ENCODE measurements around the gene MRPL41. TPM values are rescaled to one million over a fixed set of nuclear protein-coding genes. Genes with fewer than 3 reads are reported as not detected.
"Not testable (repeated sequence)": the region's sequence is repeated elsewhere in the genome, so short reads cannot be mapped to it uniquely, and the experiment has no call there.

Gene MRPL41
- total RNA-seq: 10 to 100 TPM; 23.3 to 45.5 TPM

GRCh38 chr9:137551264-137552021 is at the start of gene MRPL41:
Gene MRPL41 (plus strand): TSS chr9:137551879. CDS start chr9:137552082, 203 bp downstream.
- H3K27ac Mint-ChIP-seq: peak within 1 kb of the TSS; percentile 72
- ATAC-seq (replicated peaks): peak; percentile 95
- peak within 1 kb of the TSS; percentile 85 for H3K4me3 Mint-ChIP-seq
- H3K27me3 Mint-ChIP-seq: no peaks in the 10 kb centered on the region
- H3K4me1 Mint-ChIP-seq: peaks cover 12% of the 10 kb centered on the region
- H3K36me3 Mint-ChIP-seq (ENCODE audit: low read depth): peaks cover 39% of the 10 kb centered on the region
- H3K9me3 Mint-ChIP-seq: no peaks in the 10 kb centered on the region

GRCh38 chr9:137502008-137502911 is 49.4 kb upstream of the MRPL41 start:
- ATAC-seq (replicated peaks): no peak
- H3K27me3 Mint-ChIP-seq: no peaks in the 10 kb centered on the region
- no peak overlapping the region for H3K4me3 Mint-ChIP-seq
- no peak overlapping the region for H3K27ac Mint-ChIP-seq
- no peaks in the 10 kb centered on the region for H3K4me1 Mint-ChIP-seq
- no peaks in the 10 kb centered on the region for H3K36me3 Mint-ChIP-seq (ENCODE audit: low read depth)
- no peaks in the 10 kb centered on the region for H3K9me3 Mint-ChIP-seq

DNA sequence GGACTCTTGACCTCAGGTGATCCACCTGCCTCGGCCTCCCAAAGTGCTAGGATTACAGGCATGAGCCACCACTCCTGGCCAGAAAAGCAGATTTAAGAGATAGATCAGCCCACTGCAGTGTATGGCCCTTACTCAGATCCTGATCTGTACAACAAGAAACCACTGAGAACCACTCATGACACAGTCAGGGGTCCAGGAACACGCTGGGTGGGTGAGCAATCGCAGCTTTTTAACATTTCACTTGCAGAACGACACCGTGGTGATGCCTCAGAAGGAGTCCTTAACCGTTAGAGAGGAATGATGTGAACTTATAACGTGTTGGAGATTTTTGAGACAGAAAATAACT is 47.3 kb upstream of the MRPL41 start:
- Mint-ChIP-seq H3K27me3 (no peaks in the 10 kb centered on the region), H3K9me3 (no peaks in the 10 kb centered on the region), H3K4me3 (no peak overlapping the region), H3K4me1 (no peaks in the 10 kb centered on the region), H3K27ac (no peak overlapping the region), H3K36me3 (ENCODE audit: low read depth) (no peaks in the 10 kb centered on the region)
- no peak for ATAC-seq (replicated peaks)

DNA sequence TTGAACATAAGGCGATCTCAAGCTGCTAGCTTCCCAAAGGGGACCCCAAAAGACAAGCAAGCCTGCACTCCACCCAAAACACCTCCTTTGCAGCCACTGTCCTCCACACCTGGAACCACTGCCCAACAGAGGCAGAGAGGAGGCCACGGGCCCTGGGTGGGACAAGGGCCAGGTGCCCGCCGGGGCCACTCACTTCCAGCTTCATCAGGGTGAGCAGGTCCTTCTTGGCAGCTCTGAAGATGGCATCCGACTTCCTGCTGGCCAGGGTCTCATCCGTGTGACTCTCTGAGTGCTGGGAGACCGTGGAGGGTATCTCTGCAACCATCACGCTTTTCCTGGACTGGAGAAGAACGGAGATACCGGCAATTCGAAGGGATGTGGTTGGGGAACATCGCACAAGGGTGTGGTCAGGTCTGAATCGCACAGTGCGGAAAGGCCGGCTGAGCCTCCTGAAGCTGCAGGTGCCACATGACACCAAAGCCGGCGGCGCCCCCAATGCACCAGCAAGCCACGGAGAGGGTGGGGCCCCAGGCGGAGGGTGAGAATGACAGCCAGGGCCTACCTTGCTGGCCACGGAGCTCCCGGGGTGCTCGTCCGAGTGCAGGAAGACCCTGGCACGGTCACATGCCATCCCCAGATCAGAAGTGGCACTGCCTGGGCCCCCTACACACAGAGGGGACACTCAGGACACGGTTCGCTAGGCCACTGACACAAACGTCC is 46.1 kb upstream of the MRPL41 start:
- H3K27me3 Mint-ChIP-seq: no peaks in the 10 kb centered on the region
- H3K36me3 Mint-ChIP-seq (ENCODE audit: low read depth): no peaks in the 10 kb centered on the region
- H3K4me3 Mint-ChIP-seq: no peak overlapping the region
- no peak for ATAC-seq (replicated peaks)
- no peak overlapping the region for H3K27ac Mint-ChIP-seq
- H3K4me1 Mint-ChIP-seq: no peaks in the 10 kb centered on the region
- H3K9me3 Mint-ChIP-seq: no peaks in the 10 kb centered on the region

DNA sequence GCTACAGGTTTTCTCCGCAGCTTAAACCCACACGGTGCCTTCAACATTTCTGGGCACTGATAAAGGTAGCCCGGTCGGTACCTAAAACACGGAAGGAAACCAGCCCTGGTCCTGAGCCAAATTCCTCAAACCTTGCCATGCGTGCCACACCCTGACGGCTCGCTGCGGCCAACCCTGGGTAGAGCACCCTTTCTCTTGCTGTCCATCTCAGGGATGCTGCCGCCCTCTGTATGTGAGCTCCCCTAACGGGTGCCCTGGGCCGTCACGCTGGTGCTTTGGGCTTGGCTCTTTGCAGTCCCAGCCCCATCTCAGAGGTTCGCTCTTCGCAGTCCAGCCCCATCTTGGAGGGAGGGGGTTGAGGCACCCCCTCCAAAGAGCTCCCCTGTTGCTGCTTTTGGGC is 45.4 kb upstream of the MRPL41 start:
- Mint-ChIP-seq H3K4me1 (no peaks in the 10 kb centered on the region), H3K27ac (no peak overlapping the region), H3K27me3 (no peaks in the 10 kb centered on the region), H3K9me3 (no peaks in the 10 kb centered on the region), H3K4me3 (no peak overlapping the region), H3K36me3 (ENCODE audit: low read depth) (no peaks in the 10 kb centered on the region)
- ATAC-seq (replicated peaks): no peak

GRCh38 chr9:137506702-137507171 is 44.9 kb upstream of the MRPL41 start:
- Mint-ChIP-seq H3K27me3 (no peaks in the 10 kb centered on the region), H3K9me3 (no peaks in the 10 kb centered on the region)
- ATAC-seq (replicated peaks): no peak

GRCh38 chr9:137509198-137509597 is 42.5 kb upstream of the MRPL41 start:
- H3K27ac Mint-ChIP-seq: no peak overlapping the region
- no peaks in the 10 kb centered on the region for H3K9me3 Mint-ChIP-seq
- H3K36me3 Mint-ChIP-seq (ENCODE audit: low read depth): no peaks in the 10 kb centered on the region
- no peaks in the 10 kb centered on the region for H3K27me3 Mint-ChIP-seq
- no peaks in the 10 kb centered on the region for H3K4me1 Mint-ChIP-seq
- no peak overlapping the region for H3K4me3 Mint-ChIP-seq
- ATAC-seq (replicated peaks): no peak

More at GRCh38 chr9:137506702-137507171, 44.9 kb upstream of the MRPL41 start:
- Mint-ChIP-seq H3K27ac (no peak overlapping the region), H3K4me1 (no peaks in the 10 kb centered on the region), H3K36me3 (ENCODE audit: low read depth) (no peaks in the 10 kb centered on the region), H3K4me3 (no peak overlapping the region)

- H3K27ac Mint-ChIP-seq; ATAC-seq (replicated peaks); H3K4me3 Mint-ChIP-seq; H3K9me3 Mint-ChIP-seq; H3K27me3 Mint-ChIP-seq; H3K4me1 Mint-ChIP-seq; H3K36me3 Mint-ChIP-seq (ENCODE audit: low read depth): not testable (repeated sequence)
These were observed 40.6 kb upstream of the MRPL41 start for GRCh38 chr9:137511126-137511525.

- Mint-ChIP-seq H3K36me3 (ENCODE audit: low read depth) (no peaks in the 10 kb centered on the region), H3K9me3 (no peaks in the 10 kb centered on the region), H3K4me3 (no peak overlapping the region), H3K27me3 (no peaks in the 10 kb centered on the region), H3K4me1 (no peaks in the 10 kb centered on the region), H3K27ac (no peak overlapping the region)
- ATAC-seq (replicated peaks): no peak
These were observed 39.8 kb upstream of the MRPL41 start for GRCh38 chr9:137511758-137512463.

GRCh38 chr9:137513136-137513535 is 38.5 kb upstream of the MRPL41 start:
- not testable (repeated sequence) for H3K4me3 Mint-ChIP-seq; H3K9me3 Mint-ChIP-seq; H3K36me3 Mint-ChIP-seq (ENCODE audit: low read depth); H3K4me1 Mint-ChIP-seq; ATAC-seq (replicated peaks); H3K27me3 Mint-ChIP-seq; H3K27ac Mint-ChIP-seq

GRCh38 chr9:137513801-137514570 is 37.7 kb upstream of the MRPL41 start:
- not testable (repeated sequence) for H3K4me1 Mint-ChIP-seq; ATAC-seq (replicated peaks); H3K9me3 Mint-ChIP-seq; H3K4me3 Mint-ChIP-seq; H3K27me3 Mint-ChIP-seq; H3K36me3 Mint-ChIP-seq (ENCODE audit: low read depth)
- peak overlapping the region; percentile 35 for H3K27ac Mint-ChIP-seq

DNA sequence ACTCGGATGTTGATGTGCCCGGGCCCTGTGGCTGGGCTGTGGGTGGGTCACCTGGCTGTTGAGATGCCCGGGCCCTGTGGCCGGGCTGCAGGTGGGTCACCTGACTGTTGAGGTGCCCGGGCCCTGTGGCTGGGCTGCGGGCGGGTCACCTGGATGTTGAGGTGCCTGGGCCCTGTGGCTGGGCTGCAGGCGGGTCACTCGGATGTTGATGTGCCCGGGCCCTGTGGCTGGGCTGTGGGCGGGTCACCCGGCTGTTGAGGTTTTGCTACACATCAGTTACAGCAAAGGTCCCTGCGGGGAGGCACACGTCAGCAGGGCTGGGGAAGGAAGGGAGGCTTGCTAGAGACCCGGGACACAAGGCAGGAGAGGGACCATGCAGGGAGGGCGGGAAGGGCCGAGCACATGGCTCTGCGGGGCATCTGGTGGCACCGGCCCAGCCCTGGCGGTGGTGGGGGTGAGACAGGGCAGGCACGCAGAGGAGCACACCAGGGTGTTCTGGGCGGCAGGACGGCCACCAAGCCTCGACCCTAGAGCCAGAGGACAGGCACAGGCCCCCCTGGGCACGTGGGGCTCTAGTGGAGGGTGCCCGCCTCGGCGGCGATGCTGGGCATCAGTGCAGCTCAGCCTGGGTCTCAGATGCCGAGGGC is 36.9 kb upstream of the MRPL41 start:
- Mint-ChIP-seq H3K4me3 (no peak overlapping the region), H3K27me3 (no peaks in the 10 kb centered on the region), H3K36me3 (ENCODE audit: low read depth) (no peaks in the 10 kb centered on the region), H3K9me3 (no peaks in the 10 kb centered on the region), H3K27ac (no peak overlapping the region), H3K4me1 (no peaks in the 10 kb centered on the region)
- no peak for ATAC-seq (replicated peaks)

DNA sequence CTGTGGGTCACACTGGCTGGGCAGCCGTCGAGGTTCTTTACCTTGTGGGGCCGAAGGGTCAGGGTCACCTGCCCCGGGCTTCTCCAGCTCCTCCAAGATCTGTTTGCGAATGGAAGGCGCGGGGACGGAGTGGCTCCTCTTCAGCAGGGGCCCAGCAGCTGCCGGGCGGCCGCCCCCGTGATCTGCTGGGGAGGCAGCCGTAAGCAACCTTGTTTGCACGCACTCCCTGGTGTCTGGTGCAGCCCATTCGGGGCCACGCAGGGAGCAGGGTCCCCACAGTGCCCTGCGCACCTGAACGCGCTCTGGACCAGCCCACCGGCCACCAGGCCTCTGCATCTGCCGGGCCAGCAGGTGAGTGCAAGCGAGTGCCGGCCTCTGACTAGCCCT is 36.3 kb upstream of the MRPL41 start:
- Mint-ChIP-seq H3K27ac (no peak overlapping the region), H3K9me3 (no peaks in the 10 kb centered on the region), H3K27me3 (no peaks in the 10 kb centered on the region), H3K4me3 (no peak overlapping the region), H3K4me1 (no peaks in the 10 kb centered on the region), H3K36me3 (ENCODE audit: low read depth) (no peaks in the 10 kb centered on the region)
- ATAC-seq (replicated peaks): no peak

Measured in activated T-helper 17 cell treated with anti-CD3 and anti-CD28 coated beads, Interleukin-2, amount 50 U/mL, for 72 hours (primary cell).